GM18526 (cell line): ENCODE measurements around the gene ARRB2.

Experiments
- POLR2A ChIP-seq: IDR thresholded peaks from 3 replicates; pipeline ENCODE4 v1.6.1; 2011; ENCODE audit not compliant: insufficient read length; ENCODE audit errors: extremely low read depth

Gene ARRB2

GRCh38 chr17:4696437-4696805, 14.0 kb upstream of the ARRB2 start:
- TF ChIP-seq POLR2A = no peak

GRCh38 chr17:4701116-4701515, 9.3 kb upstream of the ARRB2 start:
- TF ChIP-seq POLR2A = no peak

- no peak for TF ChIP-seq POLR2A
Measured at GRCh38 chr17:4703330-4703691, 7.1 kb upstream of the ARRB2 start.

- TF ChIP-seq POLR2A = no peak
Measured at GRCh38 chr17:4704991-4705390, 5.4 kb upstream of the ARRB2 start.

GRCh38 chr17:4706121-4706520, 4.3 kb upstream of the ARRB2 start:
- no peak for TF ChIP-seq POLR2A

GRCh38 chr17:4708436-4708835, 2.0 kb upstream of the ARRB2 start:
- TF ChIP-seq POLR2A = no peak

GRCh38 chr17:4710693-4711634, 532 bp downstream of the ARRB2 start:
- TF ChIP-seq POLR2A = no peak

- no peak for TF ChIP-seq POLR2A
Measured at GRCh38 chr17:4711661-4712181, 1.3 kb downstream of the ARRB2 start.

- TF ChIP-seq POLR2A = no peak
Measured at GRCh38 chr17:4712526-4712925, 2.1 kb downstream of the ARRB2 start.

- TF ChIP-seq POLR2A = no peak
Measured at GRCh38 chr17:4715063-4715744, 4.8 kb downstream of the ARRB2 start.

GRCh38 chr17:4716081-4716480, 5.6 kb downstream of the ARRB2 start:
- no peak for TF ChIP-seq POLR2A

- TF ChIP-seq POLR2A = no peak
Measured at GRCh38 chr17:4717791-4718190, 7.4 kb downstream of the ARRB2 start.

GRCh38 chr17:4718276-4718675, 7.8 kb downstream of the ARRB2 start:
- no peak for TF ChIP-seq POLR2A

GRCh38 chr17:4719146-4719545, 8.7 kb downstream of the ARRB2 start:
- TF ChIP-seq POLR2A = no peak

- no peak for TF ChIP-seq POLR2A
Measured at GRCh38 chr17:4719684-4720221, 9.3 kb downstream of the ARRB2 start.

- no peak for TF ChIP-seq POLR2A
Measured at GRCh38 chr17:4720787-4721186, 10.4 kb downstream of the ARRB2 start.
